Measurements from ENCODE around the gene PKNOX2.

DNA sequence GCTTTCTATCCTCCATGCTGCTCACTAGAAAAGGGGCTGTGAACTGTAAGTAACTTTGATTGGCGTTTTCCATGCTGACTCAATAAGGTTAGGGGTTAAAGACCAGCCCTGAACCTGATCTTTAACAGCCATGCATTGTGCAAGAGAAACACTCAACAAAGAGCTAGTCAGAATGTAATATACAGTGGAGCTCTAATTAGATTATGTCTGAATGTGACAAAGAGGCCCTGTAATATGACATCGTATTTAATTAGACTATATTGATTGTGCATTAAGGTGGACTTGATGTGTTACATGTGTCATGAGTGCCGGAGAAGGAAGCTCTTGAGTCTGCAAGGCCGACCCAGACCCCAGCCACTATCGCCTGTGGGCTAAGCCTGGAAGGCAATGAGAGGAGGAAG, 70.5 kb downstream of the PKNOX2 start:
- TF ChIP-seq POLR2AphosphoS5 (IDR thresholded peaks at IDR 0.05) (no peak), CTCF (IDR thresholded peaks at IDR 0.05 in 8 of 11, conservative IDR thresholded peaks at IDR 0.05 in 3 of 11) (no peak), POLR2A (IDR thresholded peaks at IDR 0.05) (no peak)
